ENCODE results near the gene CFHR5. TPM values are rescaled to one million over a fixed set of nuclear protein-coding genes. Genes with fewer than 3 reads are reported as not detected.

CFHR5 gene
- total and polyA plus RNA-seq, 2 of the 4 experiments (the other 2 are of a cell fraction): not detected

- Histone ChIP-seq H3K14ac (replicated peaks; ENCODE audit: low read depth, low read length) (no peak overlapping the region), H4K5ac (ENCODE audit: low read depth, low read length) (no peak overlapping the region), H3K4me1 (ENCODE audit: control insufficient read depth, insufficient read depth, low read length) (no peaks in the 10 kb centered on the region), H4K8ac (ENCODE audit: low read depth in 2 of 2, low read length in 2 of 2) (no peak overlapping the region), H3K9ac (ENCODE audit: low read depth, low read length) (no peak overlapping the region), H3K79me1 (ENCODE audit: low read depth in 1 of 2, low read length in 2 of 2) (no peaks in the 10 kb centered on the region), H3K18ac (ENCODE audit: low read depth, low read length) (no peak overlapping the region), H2AK9ac (replicated peaks; ENCODE audit: low read depth, low read length, poor library complexity) (no peak overlapping the region), H3K9me1 (ENCODE audit: insufficient read depth, low read length) (no peaks in the 10 kb centered on the region), H3K56ac (ENCODE audit: extremely low read depth, insufficient read depth, low read length) (no peak overlapping the region), H3K9me3 (ENCODE audit: control insufficient read depth, insufficient read depth, low read length) (no peaks in the 10 kb centered on the region), H4K91ac (ENCODE audit: insufficient read depth, low read depth, low read length) (no peak overlapping the region), H2BK5ac (ENCODE audit: low read depth, low read length, poor library complexity, severe bottlenecking) (no peak overlapping the region), H2AFZ (replicated peaks; ENCODE audit: low read length, poor library complexity) (no peak overlapping the region), H2BK20ac (ENCODE audit: low read depth, low read length) (no peak overlapping the region), H3K27ac (ENCODE audit: insufficient read depth, low read length) (no peak overlapping the region), H2AK5ac (ENCODE audit: low read depth, low read length) (no peak overlapping the region), H3K4me3 (ENCODE audit: insufficient read depth, low read depth, low read length) (no peak overlapping the region), H2BK15ac (ENCODE audit: low read depth, low read length) (no peak overlapping the region), H4K20me1 (ENCODE audit: insufficient read depth, low read length) (no peaks in the 10 kb centered on the region), H3K4ac (ENCODE audit: low read depth, low read length) (no peak overlapping the region), H3K27me3 (ENCODE audit: control insufficient read depth, insufficient read depth, low read length) (no peaks in the 10 kb centered on the region), H3K23ac (ENCODE audit: low read depth, low read length) (no peak overlapping the region), H2BK120ac (ENCODE audit: low read depth, low read length) (no peak overlapping the region), H3K36me3 (ENCODE audit: control insufficient read depth, insufficient read depth, low read length) (no peaks in the 10 kb centered on the region), H3K4me2 (ENCODE audit: low read depth, low read length) (no peak overlapping the region)
- no TSS peak for BruUV-seq (replicated peaks)
- no CpG with 5 or more reads among the region's 2 CpGs for WGBS, 2 experiments (ENCODE audit: extremely low coverage in 2 of 2, insufficient read length in 1 of 2)
- ATAC-seq (ENCODE audit: low read depth) (no peak), DNase-seq (no peak)
- POLR2A ChIA-PET (ENCODE audit: unreplicated experiment): no interaction called here
- dilution Hi-C loops (cut with HindIII; ENCODE audit: low sequenced_read_pairs, unreplicated experiment): no loop called here
- in situ Hi-C loops (cut with MboI; ENCODE audit: low sequenced_read_pairs): no loop called here
- CTCF ChIA-PET: no interaction called here
- intact Hi-C loops (cut with micrococcal nuclease): no loop called here
- TF ChIP-seq SMC3 (IDR thresholded peaks at IDR 0.05; ENCODE audit: low read depth, low read length) (no peak), MAZ (IDR thresholded peaks at IDR 0.05; ENCODE audit: borderline replicate concordance, low read depth, low read length) (no peak), ELK1 (IDR thresholded peaks at IDR 0.05; ENCODE audit: borderline replicate concordance, low read depth, low read length) (no peak), BHLHE40 (IDR thresholded peaks at IDR 0.05; ENCODE audit: low read depth, low read length) (no peak), RAD21 (IDR thresholded peaks at IDR 0.05; ENCODE audit: low read length) (no peak), USF2 (IDR thresholded peaks at IDR 0.05; ENCODE audit: low read depth, low read length) (no peak), NFE2L2 (IDR thresholded peaks at IDR 0.05; ENCODE audit: low read depth, low read length) (no peak), RFX5 (IDR thresholded peaks at IDR 0.05; ENCODE audit: low read depth, low read length) (no peak), RCOR1 (IDR thresholded peaks at IDR 0.05; ENCODE audit: insufficient replicate concordance, low read length) (no peak), CEBPB (IDR thresholded peaks at IDR 0.05; ENCODE audit: low read depth, low read length) (no peak), CTCF (conservative IDR thresholded peaks at IDR 0.05; ENCODE audit: low read depth, low read length) (no peak), MXI1 (IDR thresholded peaks at IDR 0.05; ENCODE audit: borderline replicate concordance, low read depth, low read length) (no peak), FOS (IDR thresholded peaks at IDR 0.05; ENCODE audit: low read depth, low read length) (no peak), CHD1 (IDR thresholded peaks at IDR 0.05; ENCODE audit: low read depth, low read length) (no peak), POLR2A (IDR thresholded peaks at IDR 0.05; ENCODE audit: low read depth, low read length) (no peak), MAFK (IDR thresholded peaks at IDR 0.05; ENCODE audit: low read depth, low read length) (no peak)
Measured at GRCh38 chr1:197003132-197003531, 25.8 kb downstream of the CFHR5 start.
